ENCODE results near the gene ROR1. TPM values are rescaled to one million over a fixed set of nuclear protein-coding genes. Genes with fewer than 3 reads are reported as not detected.

Gene ROR1
- total and polyA plus RNA-seq, 10 of the 15 experiments (the other 5 are each of a cell fraction or from before 2014, with no cell fraction given), result 0.02 to 0.08 (median 0.05) TPM; not detected in 6

GRCh38 chr1:63794354-63794753, 20.5 kb downstream of the ROR1 start (continued):
- TF ChIP-seq ZNF687 (IDR thresholded peaks at IDR 0.05), result no peak
- no peak for TF ChIP-seq RBBP5 (conservative IDR thresholded peaks at IDR 0.05)
- no peak for TF ChIP-seq SRF (IDR thresholded peaks at IDR 0.05; ENCODE audit: low read depth in 2 of 2, low read length in 2 of 2)
- TF ChIP-seq RAD51 (IDR thresholded peaks at IDR 0.05), result no peak
- TF ChIP-seq ZNF217 (IDR thresholded peaks at IDR 0.05), result no peak
- TF ChIP-seq NRF1 (conservative IDR thresholded peaks at IDR 0.05; ENCODE audit: low read depth, low read length), result no peak
- TF ChIP-seq, protein P1, sequence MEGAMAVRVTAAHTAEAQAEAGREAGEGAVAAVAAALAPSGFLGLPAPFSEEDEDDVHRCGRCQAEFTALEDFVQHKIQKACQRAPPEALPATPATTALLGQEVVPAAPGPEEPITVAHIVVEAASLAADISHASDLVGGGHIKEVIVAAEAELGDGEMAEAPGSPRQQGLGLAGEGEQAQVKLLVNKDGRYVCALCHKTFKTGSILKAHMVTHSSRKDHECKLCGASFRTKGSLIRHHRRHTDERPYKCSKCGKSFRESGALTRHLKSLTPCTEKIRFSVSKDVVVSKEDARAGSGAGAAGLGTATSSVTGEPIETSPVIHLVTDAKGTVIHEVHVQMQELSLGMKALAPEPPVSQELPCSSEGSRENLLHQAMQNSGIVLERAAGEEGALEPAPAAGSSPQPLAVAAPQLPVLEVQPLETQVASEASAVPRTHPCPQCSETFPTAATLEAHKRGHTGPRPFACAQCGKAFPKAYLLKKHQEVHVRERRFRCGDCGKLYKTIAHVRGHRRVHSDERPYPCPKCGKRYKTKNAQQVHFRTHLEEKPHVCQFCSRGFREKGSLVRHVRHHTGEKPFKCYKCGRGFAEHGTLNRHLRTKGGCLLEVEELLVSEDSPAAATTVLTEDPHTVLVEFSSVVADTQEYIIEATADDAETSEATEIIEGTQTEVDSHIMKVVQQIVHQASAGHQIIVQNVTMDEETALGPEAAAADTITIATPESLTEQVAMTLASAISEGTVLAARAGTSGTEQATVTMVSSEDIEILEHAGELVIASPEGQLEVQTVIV (IDR thresholded peaks at IDR 0.05; ENCODE audit: borderline replicate concordance, partially characterized antibody), result no peak
- TF ChIP-seq, protein P2, sequence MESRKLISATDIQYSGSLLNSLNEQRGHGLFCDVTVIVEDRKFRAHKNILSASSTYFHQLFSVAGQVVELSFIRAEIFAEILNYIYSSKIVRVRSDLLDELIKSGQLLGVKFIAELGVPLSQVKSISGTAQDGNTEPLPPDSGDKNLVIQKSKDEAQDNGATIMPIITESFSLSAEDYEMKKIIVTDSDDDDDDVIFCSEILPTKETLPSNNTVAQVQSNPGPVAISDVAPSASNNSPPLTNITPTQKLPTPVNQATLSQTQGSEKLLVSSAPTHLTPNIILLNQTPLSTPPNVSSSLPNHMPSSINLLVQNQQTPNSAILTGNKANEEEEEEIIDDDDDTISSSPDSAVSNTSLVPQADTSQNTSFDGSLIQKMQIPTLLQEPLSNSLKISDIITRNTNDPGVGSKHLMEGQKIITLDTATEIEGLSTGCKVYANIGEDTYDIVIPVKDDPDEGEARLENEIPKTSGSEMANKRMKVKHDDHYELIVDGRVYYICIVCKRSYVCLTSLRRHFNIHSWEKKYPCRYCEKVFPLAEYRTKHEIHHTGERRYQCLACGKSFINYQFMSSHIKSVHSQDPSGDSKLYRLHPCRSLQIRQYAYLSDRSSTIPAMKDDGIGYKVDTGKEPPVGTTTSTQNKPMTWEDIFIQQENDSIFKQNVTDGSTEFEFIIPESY (IDR thresholded peaks at IDR 0.05), result no peak
- no peak for TF ChIP-seq TARDBP (IDR thresholded peaks at IDR 0.05; ENCODE audit: borderline replicate concordance)
- no peak for TF ChIP-seq SKIL (IDR thresholded peaks at IDR 0.05; ENCODE audit: low read depth, poor library complexity, severe bottlenecking)
- no peak for TF ChIP-seq POLR2AphosphoS5 (IDR thresholded peaks at IDR 0.05; ENCODE audit: low read length)
- TF ChIP-seq YY1 (IDR thresholded peaks at IDR 0.05; ENCODE audit: low read depth, low read length), result no peak
